NCI-H2029 (cell line): ENCODE data around the gene MEN1.
"Not testable (repeated sequence)": the region's sequence is repeated elsewhere in the genome, so short reads cannot be mapped to it uniquely, and the experiment has no call there.

Experiments
- DNase-seq: peaks from one replicate; lab custom pipeline; 2025; lab: John Stamatoyannopoulos, UW

The MEN1 gene

DNA sequence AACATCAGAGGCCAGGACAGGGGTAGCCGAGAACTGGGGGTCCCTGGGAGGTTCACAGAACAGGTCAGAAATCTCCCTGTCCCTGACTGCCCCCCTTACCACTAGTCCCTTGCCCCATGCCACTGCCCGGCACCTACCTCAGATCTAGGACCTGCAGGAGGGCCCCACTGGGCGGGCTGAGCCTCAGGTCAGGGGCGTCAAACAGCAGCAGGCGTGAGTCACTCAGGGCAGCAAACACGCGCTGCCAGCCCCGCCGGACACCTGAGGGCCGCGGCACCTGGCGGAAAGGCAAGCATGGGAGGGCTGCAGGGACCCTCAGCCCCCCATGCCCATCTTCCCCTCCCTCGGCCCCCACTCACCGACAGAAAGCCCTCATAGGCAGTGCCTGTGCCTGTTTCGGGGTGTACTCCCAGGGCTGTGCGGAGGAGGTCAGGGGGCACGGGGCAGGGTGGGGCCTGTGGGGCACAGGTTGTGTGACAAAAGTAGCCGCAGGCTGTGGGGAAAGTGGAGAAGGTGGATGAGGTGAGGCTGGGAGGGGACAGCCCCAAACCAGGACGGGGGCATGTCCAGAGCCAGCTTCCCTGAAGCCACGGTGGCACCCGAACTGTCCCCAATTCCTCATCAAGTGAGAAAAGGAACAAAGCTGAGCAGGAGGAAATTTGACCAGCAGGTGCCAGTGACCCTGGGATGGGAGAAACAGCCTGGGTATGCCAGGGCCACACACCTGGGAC lies 22.3 kb upstream of the MEN1 start:
- no peak for DNase-seq

- DNase-seq: no peak
Measured at GRCh38 chr11:64831411-64831891, 21.1 kb upstream of the MEN1 start.

- no peak for DNase-seq
Measured at GRCh38 chr11:64829536-64830251, 19.3 kb upstream of the MEN1 start.

GRCh38 chr11:64827451-64827839 lies 17.1 kb upstream of the MEN1 start:
- no peak for DNase-seq

- DNase-seq: no peak
Measured at GRCh38 chr11:64826578-64827450, 16.5 kb upstream of the MEN1 start.

DNA sequence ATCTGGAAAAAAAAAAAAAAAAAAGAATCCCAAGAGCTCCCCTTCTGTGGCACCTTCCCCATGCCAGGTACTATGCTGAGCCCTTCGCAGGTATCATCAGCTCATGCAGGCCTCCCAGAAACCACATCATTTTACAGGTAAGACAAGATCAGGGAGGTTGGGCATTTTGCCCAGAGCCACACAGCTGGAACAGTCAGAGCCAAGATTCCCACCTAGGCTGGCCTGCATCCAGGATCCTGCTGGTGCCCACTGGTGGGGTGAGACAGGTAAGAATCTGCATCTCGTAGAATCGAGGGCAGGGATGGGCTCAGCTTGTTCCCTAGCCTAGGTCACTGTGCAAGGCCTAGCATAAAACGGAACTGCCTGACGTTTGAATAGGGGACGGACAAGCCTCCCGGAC lies 15.7 kb upstream of the MEN1 start:
- DNase-seq: peak; percentile 16

- DNase-seq: no peak
Measured at GRCh38 chr11:64823568-64824119, 13.3 kb upstream of the MEN1 start.

- DNase-seq: no peak
Measured at GRCh38 chr11:64817476-64817875, 7.1 kb upstream of the MEN1 start.

- not testable (repeated sequence) for DNase-seq
Measured at GRCh38 chr11:64815433-64815832, 5.1 kb upstream of the MEN1 start.

DNA sequence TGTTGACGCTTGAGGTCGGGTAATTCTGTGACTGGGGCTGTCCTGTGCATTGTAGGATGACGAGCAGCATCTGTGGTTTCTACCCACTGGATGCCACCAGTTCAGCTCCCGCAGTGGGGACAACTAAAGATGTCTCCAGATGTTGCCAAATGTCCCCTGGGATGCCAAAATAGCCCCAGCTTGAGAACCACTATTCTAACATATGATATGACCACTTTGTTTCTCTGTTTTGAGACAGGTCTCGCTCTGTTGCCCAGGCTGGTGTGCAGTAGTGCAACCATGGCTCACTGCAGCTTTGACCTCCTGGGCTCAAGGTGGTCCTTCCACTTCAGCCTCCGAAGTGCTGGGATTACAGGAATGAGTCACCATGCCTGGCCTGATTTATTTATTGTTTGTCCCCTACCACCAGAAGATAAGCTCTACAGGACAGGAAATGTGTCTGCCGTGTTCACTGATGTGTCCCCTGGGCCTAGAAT lies 4.4 kb upstream of the MEN1 start:
- no peak for DNase-seq

DNA sequence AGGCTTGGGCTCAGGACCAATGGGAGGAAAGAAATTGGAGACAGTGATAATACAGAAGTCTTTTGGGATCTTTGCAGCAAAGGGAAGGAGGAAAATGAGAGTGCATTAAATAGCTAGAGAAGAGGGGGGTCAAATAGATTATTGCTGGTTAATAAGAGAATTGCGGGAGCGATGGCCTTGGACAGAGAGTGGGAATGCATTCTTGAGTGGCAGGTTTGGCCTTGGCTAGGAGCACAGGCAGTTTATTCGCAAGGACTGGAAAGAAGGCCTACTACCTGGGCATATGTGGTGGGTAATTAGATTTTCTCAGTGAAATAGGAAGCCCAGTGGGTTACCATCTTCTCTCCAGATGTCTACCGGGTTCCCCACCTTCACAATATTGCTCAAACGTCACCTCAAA lies 3.5 kb upstream of the MEN1 start:
- no peak for DNase-seq

GRCh38 chr11:64810891-64811272 lies 531 bp upstream of the MEN1 start:
- DNase-seq: peak; percentile 77

- peak; percentile 43 for DNase-seq
Measured at GRCh38 chr11:64809781-64810241, 540 bp downstream of the MEN1 start.

GRCh38 chr11:64805481-64805880 lies 4.9 kb downstream of the MEN1 start:
- no peak for DNase-seq

GRCh38 chr11:64804346-64805210 lies 5.8 kb downstream of the MEN1 start:
- DNase-seq: no peak

DNA sequence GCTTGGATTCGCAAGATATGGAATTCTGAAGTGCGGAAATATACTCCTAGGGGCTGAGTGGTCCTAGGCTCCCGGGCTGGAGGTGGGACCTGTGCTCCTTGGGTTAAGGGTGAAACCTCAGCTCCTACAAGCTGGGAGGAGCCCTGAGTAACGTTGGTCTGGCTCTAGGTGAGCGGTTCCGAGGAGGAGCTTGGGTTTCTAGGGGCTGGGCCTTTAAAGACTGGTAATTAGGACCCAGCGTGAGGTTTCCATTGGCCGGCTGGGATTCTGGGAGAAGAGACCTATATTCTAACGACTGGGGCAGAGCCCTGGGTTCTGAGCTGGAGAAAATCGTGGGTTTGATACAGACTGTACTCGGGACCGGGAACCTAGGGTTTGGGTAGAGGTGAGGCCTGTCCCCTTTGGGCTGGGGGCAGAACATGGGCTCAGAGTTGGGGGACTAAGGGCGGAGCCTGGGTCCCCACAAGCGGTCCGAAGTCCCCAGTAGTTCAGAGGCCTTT lies 6.5 kb downstream of the MEN1 start:
- DNase-seq: no peak

DNA sequence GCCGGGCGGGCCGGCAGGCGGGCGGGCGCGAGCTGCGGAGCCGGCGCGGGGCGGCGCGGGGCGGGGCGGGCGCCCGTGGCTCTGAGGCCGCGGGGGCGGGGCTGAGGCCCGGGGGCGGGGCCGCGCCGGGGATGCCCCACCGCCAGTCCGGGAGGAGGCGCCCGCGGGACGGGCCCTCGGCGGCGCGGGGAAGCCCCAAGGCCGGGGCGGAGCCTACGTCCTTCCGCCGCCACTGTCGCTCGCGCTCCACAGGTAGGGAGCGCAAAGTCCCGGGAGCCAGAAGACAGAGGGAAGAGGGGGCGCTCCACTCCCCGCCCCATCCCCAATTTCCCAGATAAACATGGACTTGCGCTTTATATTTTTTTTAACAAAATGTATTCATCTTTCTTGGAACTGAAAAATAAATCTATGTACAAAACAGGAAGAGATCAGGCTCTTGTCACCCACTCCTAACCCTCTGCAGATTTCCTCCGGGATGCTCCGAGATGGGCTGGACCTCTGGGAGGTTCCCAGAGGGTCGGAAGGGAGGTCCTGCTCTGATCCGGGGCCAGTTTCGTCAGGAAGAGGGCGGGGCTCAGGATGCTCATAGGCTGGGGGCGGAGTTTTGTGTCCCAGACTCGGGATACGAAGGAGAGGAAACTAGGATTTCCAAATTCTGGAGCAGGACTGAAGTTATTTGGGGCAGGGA lies 7.0 kb downstream of the MEN1 start, which contains the start of gene MAP4K2:
TSS of gene MAP4K2 (minus strand) at position 57 of the 688 bp plus-strand sequence. CDS start 65 bp downstream, outside the sequence.
- peak; percentile 82 for DNase-seq

DNA sequence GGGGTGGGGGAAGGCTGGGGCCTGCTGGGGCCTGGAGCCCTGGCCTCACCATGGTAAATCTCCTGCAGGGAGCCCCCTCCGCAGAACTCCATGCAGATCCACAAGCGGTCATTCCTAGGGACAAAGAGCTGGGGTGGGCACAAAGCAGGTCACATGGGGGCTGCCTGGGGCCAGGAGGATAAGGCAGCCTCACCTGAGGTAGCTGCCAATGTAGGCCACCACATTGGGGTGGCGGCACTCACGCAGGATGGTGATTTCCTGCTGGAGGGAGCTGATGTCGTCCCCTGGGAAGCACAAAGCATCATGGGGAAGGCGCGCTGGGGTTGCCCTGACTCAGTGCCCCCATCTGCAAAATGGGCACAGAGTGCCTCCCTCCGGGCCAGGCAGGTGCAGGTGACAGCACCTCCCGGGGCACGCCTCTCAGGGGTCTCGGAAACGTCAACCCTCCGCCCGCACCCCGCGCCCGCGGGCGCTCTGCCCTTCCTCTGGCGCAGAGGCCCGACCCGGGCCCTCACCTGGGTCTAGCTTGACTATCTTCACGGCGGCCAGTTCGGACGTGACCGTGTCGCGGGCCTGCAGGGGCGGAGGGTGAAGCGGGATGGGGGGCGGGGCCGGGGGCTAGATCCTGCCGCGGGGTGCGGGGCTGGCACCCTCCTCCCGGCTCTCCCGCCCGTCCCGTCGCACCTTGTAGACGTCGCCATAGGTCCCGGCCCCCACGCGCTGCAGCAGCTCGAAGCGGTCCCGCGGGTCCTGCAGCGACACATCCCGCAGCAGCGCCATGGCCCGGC lies 7.8 kb downstream of the MEN1 start:
- DNase-seq: no peak
